Adrenal gland (tissue), 19 donors: Measurements from ENCODE around the gene DPP7. TPM values are rescaled to one million over a fixed set of nuclear protein-coding genes. Genes with fewer than 3 reads are reported as not detected.

Experiments used
- DNase-seq, 7 donors: peaks; one replicate each; pipeline ENCODE4 v3.0.0-alpha.2; 2019 to 2020
- H3K27ac ChIP-seq, 5 donors: fragments of 200-600 bp; sonication (generic) in 4 of 5; 1 replicate in 3 of 5; 2 replicates in 2 of 5; pipeline versions ENCODE4 v1.5.1 to v1.8.0; 2016 to 2020; ENCODE audit warnings: mild to moderate bottlenecking in 1 of 5
- H3K27me3 ChIP-seq: fragments of 200-600 bp; 2 replicates; pipeline ENCODE4 v1.8.0; 2021
- H3K36me3 ChIP-seq, 2 donors: fragments of 200-600 bp; replicated peaks in 1 of 2; 1 replicate in 1 of 2; 2 replicates in 1 of 2; pipeline versions ENCODE4 v1.5.1 to v1.8.0; 2018 to 2022
- H3K4me1 ChIP-seq, 2 donors: fragments of 200-600 bp; replicated peaks in 1 of 2; 1 replicate in 1 of 2; 2 replicates in 1 of 2; pipeline versions ENCODE4 v1.5.1 to v1.8.0; 2018 to 2021
- H3K4me3 ChIP-seq, 4 donors: fragments of 200-600 bp; sonication (generic) in 3 of 4; one replicate each; pipeline ENCODE4 v1.5.1; 2016 to 2018
- H3K9me3 ChIP-seq, 3 donors: fragments of 200-600 bp; sonication (generic) in 1 of 3; replicated peaks in 1 of 3; 1 replicate in 2 of 3; 2 replicates in 1 of 3; pipeline versions ENCODE4 v1.5.1 to v1.8.0; 2016 to 2021
- CTCF ChIP-seq, 6 experiments: fragments of 450-650 bp in 4 of 6; fragments of 200-600 bp in 2 of 6; sonication (generic) in 1 of 6; IDR thresholded peaks; 1 replicate in 5 of 6; 2 replicates in 1 of 6; pipeline versions ENCODE4 v1.5.1 to v1.8.0; 2016 to 2021; ENCODE audit warnings: antibody characterized with exemption in 6 of 6, mild to moderate bottlenecking in 2 of 6, moderate library complexity in 1 of 6
- POLR2A ChIP-seq, 2 donors: fragments of 450-650 bp; IDR thresholded peaks; one replicate each; pipeline ENCODE4 v1.6.1; 2017; ENCODE audit warnings: antibody characterized with exemption in 2 of 2, mild to moderate bottlenecking in 2 of 2, moderate library complexity in 1 of 2
- WGBS, 4 donors: extraction: QIAGEN DNeasy Blood & Tissue Kit in 2 of 4; methylation state at CpG; one replicate each; pipeline versions ENCODE4 v1.1.5 to v1.1.7; 2013 to 2017; 5-methylcytosine and 5-hydroxymethylcytosine counted together
- intact Hi-C, 2 donors: fragments of 100-400 bp; cut with DNase I; formaldehyde crosslinking; loops; one replicate each; pipeline versions ENCODE4 v1.14.1 to v1.15.0; 2022 to 2023
- long read RNA-seq, 10 donors: library from polyadenylated mRNA in 3 of 10; unstranded in 2 of 10; stranded (forward) in 1 of 10; transcript quantifications; one replicate each; pipeline ENCODE4 v2.0.0 and lab custom pipeline, GENCODE V29; 2021 to 2026
- polyA plus RNA-seq, 3 donors: library from polyadenylated mRNA; stranded (reverse); fragments of 200-250 nt in 2 of 3; fragments of 350-450 nt in 1 of 3; fragmentation: Illumina TruSeq in 1 of 3; extraction: RNeasy Lipid Tissue Mini Kit (QIAGEN cat#74804) in 1 of 3; gene quantifications; one replicate each; pipeline ENCODE4 v1.2.3, GENCODE V29; 2013 to 2014
- total RNA-seq, 9 donors: library from RNA; depleted of rRNA in 4 of 9; stranded (reverse); fragments of >200 nt in 4 of 9; fragments of 120-200 nt in 1 of 9; fragmentation: NEBNext Ultra II Directional in 1 of 9; extraction: Animal tissue kit (Norgen Biotek cat#: 25700) in 1 of 9; gene quantifications; one replicate each; pipeline versions ENCODE4 v1.1.0 to v1.2.4, GENCODE V29; 2013 to 2023
- donor health status: healthy with polysubstance abuse.
- donor health status: Bipolar disorder and iron deficiency.
- donor health status: DM: yes; HTN: yes; CAD: no.
- donor health status: DM: no; HTN: no; CAD: no.
- donor health status: DM: no; HTN: no; CAD: no.
- donor health status: DM: yes; HTN: yes; CAD: no.

Gene DPP7
- total RNA-seq (100 to 1,000 TPM; 117 to 387 (median 234) TPM), polyA plus RNA-seq (1,000 to 10,000 TPM in 2 of 3 donors, 10 to 100 TPM in 1; 52.6 to 1,938 (median 1,109) TPM)
- long read RNA-seq, donor 1, transcript DPP7-201 (13 exons, 1,590 nt): major isoform, 10 of 13 reads
- long read RNA-seq, donor 1, partial matches to known transcripts: 0 of 13 reads
- long read RNA-seq, donor 1, other reads (novel, unspliced or antisense): 0 of 13 reads
- long read RNA-seq, donor 2, transcript DPP7-201 (13 exons, 1,590 nt): major isoform, 14 of 16 reads
- long read RNA-seq, donor 2, partial matches to known transcripts: 0 of 16 reads
- long read RNA-seq, donor 2, other reads (novel, unspliced or antisense): 0 of 16 reads
- long read RNA-seq, donor 3, transcript DPP7-201 (13 exons, 1,590 nt): major isoform, 7 of 8 reads
- long read RNA-seq, donor 3, partial matches to known transcripts: 0 of 8 reads
- long read RNA-seq, donor 3, other reads (novel, unspliced or antisense): 0 of 8 reads
- long read RNA-seq, donor 4, transcript DPP7-201 (13 exons, 1,590 nt): major isoform, 224 of 290 reads
- long read RNA-seq, donor 4, partial matches to known transcripts: 23 of 290 reads
- long read RNA-seq, donor 4, other reads (novel, unspliced or antisense): 39 of 290 reads
- long read RNA-seq, donor 5, transcript DPP7-201 (13 exons, 1,590 nt): major isoform, 584 of 914 reads
- long read RNA-seq, donor 5, partial matches to known transcripts: 91 of 914 reads
- long read RNA-seq, donor 5, other reads (novel, unspliced or antisense): 239 of 914 reads
- long read RNA-seq, donor 6, transcript DPP7-201 (13 exons, 1,590 nt): major isoform, 171 of 222 reads
- long read RNA-seq, donor 6, partial matches to known transcripts: 16 of 222 reads
- long read RNA-seq, donor 6, other reads (novel, unspliced or antisense): 34 of 222 reads
- long read RNA-seq, donor 7, transcript DPP7-201 (13 exons, 1,590 nt): major isoform, 6 of 8 reads
- long read RNA-seq, donor 7, partial matches to known transcripts: 0 of 8 reads
- long read RNA-seq, donor 7, other reads (novel, unspliced or antisense): 0 of 8 reads
- long read RNA-seq, donor 8, transcript DPP7-201 (13 exons, 1,590 nt): major isoform, 22 of 24 reads
- long read RNA-seq, donor 8, partial matches to known transcripts: 0 of 24 reads
- long read RNA-seq, donor 8, other reads (novel, unspliced or antisense): 0 of 24 reads
- long read RNA-seq, donor 9, partial matches to known transcripts: 0 of 5 reads
- long read RNA-seq, donor 9, other reads (novel, unspliced or antisense): 0 of 5 reads
- long read RNA-seq, donor 10, transcript DPP7-201 (13 exons, 1,590 nt): major isoform, 5 of 6 reads
- long read RNA-seq, donor 10, partial matches to known transcripts: 0 of 6 reads
- long read RNA-seq, donor 10, other reads (novel, unspliced or antisense): 0 of 6 reads

GRCh38 chr9:137114613-137115393 is at the start of gene DPP7:
TSS of gene DPP7 (minus strand) at chr9:137114733. CDS start at chr9:137114713, 20 bp downstream.
- DNase-seq: peak; percentile 59 to 80 (median 75)
- intact Hi-C loops: loop anchor here (5.0 kb wide), 1 partner anchor 112 kb away; the partner anchor contains the start of genes CYSRT1 (in 2 of the 2) and RNF224 (in 2 of the 2)

DNA sequence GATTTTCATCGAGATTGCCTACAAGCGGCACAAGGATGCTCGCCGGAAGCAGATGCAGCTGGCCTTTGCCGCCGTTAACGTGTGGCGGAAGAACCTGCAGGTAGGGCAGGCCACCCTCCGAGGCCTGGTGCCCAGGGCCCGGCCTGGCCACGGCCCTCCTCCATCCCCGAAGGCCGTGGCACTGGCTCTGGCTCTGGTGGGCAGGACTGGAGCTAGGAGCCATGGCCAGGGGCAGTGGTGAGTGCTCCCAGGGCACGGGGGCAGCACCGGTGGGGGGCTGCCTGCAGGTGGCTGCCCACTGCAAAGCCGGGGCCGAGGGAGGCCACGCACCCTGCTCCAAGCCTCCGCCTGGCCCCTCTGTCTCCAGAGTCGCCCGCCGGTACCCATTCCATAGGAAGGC is 49.3 kb upstream of the DPP7 start:
- Histone ChIP-seq H3K4me1 (peaks cover 2 to 21% of the 10 kb centered on the region in 2 donors), H3K27ac (no peak overlapping the region), H3K36me3 (no peaks in the 10 kb centered on the region), H3K27me3 (peaks cover 95% of the 10 kb centered on the region), H3K9me3 (no peaks in the 10 kb centered on the region), H3K4me3 (no peak overlapping the region)
- DNase-seq: no peak
- intact Hi-C loops: no loop called here
- TF ChIP-seq CTCF (IDR thresholded peaks at IDR 0.05): no peak
- no peak for TF ChIP-seq POLR2A (IDR thresholded peaks at IDR 0.05)
- WGBS, 4 donors: 75 to 89% (median 79%) methylated on average over 3 to 21 of the region's 22 CpGs; no CpG with 5 or more reads in 1 of the 4 donors

More at GRCh38 chr9:137114613-137115393, at the start of gene DPP7:
- Histone ChIP-seq H3K4me3 (peak within 1 kb of the TSS in 3 of 4 donors; percentile 56 to 91 (median 61)), H3K9me3 (no peaks in the 10 kb centered on the region), H3K4me1 (peaks cover 5 to 11% of the 10 kb centered on the region in 2 donors), H3K27me3 (no peaks in the 10 kb centered on the region), H3K36me3 (peaks cover 0 to 27% of the 10 kb centered on the region in 2 donors), H3K27ac (peak within 1 kb of the TSS in 2 of 5 donors; percentile 22 to 35)
- WGBS, 4 donors: 0 to 12% (median 4%) methylated on average over 6 to 70 of the region's 70 CpGs
- TF ChIP-seq POLR2A (IDR thresholded peaks at IDR 0.05) (peak in 1 of 2 donors; percentile 58), CTCF (IDR thresholded peaks at IDR 0.05) (peak in 1 of 6 experiments; percentile 3)

DNA sequence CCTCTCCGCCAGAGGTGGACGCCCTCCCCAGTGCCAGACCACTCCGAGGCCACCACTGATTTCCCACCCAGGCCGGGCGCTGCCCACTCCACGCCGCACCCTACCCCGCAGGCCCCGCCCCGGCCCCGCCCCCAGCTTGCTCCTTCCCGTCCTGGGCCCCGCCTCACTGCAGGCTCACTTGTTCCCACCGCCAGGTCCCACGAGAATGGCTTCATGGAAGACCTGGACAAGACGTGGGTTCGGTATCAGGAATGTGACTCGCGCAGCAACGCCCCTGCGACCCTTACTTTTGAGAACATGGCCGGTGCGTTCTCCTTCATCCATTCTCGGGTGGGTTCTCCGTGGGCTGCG is 48.8 kb upstream of the DPP7 start:
- Histone ChIP-seq H3K4me3 (peak overlapping the region in 1 of 4 donors; percentile 10), H3K27me3 (peaks cover 95% of the 10 kb centered on the region), H3K27ac (no peak overlapping the region), H3K36me3 (no peaks in the 10 kb centered on the region), H3K9me3 (no peaks in the 10 kb centered on the region), H3K4me1 (peaks cover 0 to 16% of the 10 kb centered on the region in 2 donors)
- TF ChIP-seq POLR2A (IDR thresholded peaks at IDR 0.05) (no peak), CTCF (IDR thresholded peaks at IDR 0.05) (no peak)
- intact Hi-C loops: no loop called here
- no peak for DNase-seq
- 6 to 44% (median 24%) methylated on average over 8 to 26 of the region's 26 CpGs for WGBS, 4 donors
